ENCODE data around the gene TTC7B.

The TTC7B gene

GRCh38 chr14:90552465-90553297 is 263.5 kb downstream of the TTC7B start:
- DNase-seq, result no peak

GRCh38 chr14:90551733-90552464 is 264.3 kb downstream of the TTC7B start:
- no peak for DNase-seq

GRCh38 chr14:90551070-90551704 is 265.0 kb downstream of the TTC7B start:
- no peak for DNase-seq

- DNase-seq, result no peak
Observed at GRCh38 chr14:90549794-90550641, 266.2 kb downstream of the TTC7B start.

- peak; percentile 14 for DNase-seq
Observed at GRCh38 chr14:90548455-90548854, 267.8 kb downstream of the TTC7B start.

GRCh38 chr14:90547968-90548367 is 268.3 kb downstream of the TTC7B start:
- peak; percentile 37 for DNase-seq

- no peak for DNase-seq
Observed at GRCh38 chr14:90547250-90547649, 269.0 kb downstream of the TTC7B start.

DNA sequence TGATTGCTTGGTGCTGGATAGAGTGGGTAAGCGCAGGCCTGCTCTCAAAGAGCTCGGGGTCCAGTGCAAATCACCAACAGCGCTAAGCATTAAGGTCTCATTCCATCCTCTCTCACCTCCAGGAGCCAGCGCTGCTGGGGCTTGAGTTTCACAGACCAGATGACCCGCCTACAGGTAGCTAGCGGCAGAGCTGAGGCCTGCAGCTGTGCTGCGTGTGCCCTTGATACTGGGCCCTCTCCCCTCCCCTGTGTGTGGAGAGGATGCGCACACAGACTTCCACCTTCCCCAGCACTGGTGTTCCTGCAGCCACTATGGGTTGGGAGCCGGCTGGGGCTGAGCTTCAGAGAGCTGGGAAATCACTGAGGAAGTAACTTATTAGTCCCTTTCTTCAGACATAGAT is 269.5 kb downstream of the TTC7B start:
- peak; percentile 61 for DNase-seq

GRCh38 chr14:90545966-90546751 is 270.1 kb downstream of the TTC7B start:
- DNase-seq, result peak; percentile 28

DNA sequence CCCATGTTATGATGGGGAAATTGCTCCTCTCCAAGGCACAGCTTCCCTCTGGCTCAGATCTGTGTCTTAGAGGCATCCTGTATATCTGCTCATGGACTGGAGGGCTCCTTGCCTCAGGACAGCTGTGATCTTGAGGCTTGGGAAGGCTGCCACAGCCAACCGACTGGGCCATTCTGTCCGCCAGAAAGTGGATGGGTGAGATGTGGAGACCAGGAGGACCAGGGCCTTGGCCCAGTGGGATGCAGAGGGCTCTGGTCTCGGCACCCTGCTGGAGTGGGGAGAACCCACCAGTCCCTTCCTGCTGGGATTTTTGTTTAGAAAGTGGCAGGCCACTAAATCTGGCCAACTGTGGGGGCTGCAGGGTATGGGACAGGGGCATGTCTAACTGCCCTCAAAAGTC is 270.8 kb downstream of the TTC7B start:
- DNase-seq, result no peak

- DNase-seq, result no peak
Observed at GRCh38 chr14:90544971-90545370, 271.3 kb downstream of the TTC7B start.

GRCh38 chr14:90544566-90544965 is 271.7 kb downstream of the TTC7B start:
- peak; percentile 34 for DNase-seq

- no peak for DNase-seq
Observed at GRCh38 chr14:90543876-90544275, 272.4 kb downstream of the TTC7B start.

- DNase-seq, result no peak
Observed at GRCh38 chr14:90541076-90541634, 275.1 kb downstream of the TTC7B start.

DNA sequence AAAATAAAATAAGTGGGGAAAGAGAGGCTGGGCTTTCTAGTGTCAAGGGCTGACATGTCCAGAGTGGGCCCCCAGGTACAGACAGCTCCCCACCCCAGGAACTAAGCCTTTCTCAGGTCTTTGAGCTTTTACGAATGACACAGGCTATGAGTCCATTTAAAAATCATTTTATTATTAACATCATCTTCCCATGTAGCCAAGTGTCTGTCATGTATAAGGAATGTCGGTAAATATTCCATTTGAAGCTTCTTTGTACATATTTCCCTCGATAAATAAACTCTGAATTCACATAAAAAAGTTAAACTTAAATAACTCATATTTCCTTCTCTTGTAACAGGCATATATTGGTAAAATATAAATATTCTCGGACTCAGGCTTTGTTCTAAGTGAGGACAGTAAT is 275.8 kb downstream of the TTC7B start:
- no peak for DNase-seq

GRCh38 chr14:90539996-90540395 is 276.2 kb downstream of the TTC7B start:
- no peak for DNase-seq

- DNase-seq, result no peak
Observed at GRCh38 chr14:90539496-90539775, 276.8 kb downstream of the TTC7B start.

GRCh38 chr14:90538716-90539495 is 277.3 kb downstream of the TTC7B start:
- no peak for DNase-seq

DNA sequence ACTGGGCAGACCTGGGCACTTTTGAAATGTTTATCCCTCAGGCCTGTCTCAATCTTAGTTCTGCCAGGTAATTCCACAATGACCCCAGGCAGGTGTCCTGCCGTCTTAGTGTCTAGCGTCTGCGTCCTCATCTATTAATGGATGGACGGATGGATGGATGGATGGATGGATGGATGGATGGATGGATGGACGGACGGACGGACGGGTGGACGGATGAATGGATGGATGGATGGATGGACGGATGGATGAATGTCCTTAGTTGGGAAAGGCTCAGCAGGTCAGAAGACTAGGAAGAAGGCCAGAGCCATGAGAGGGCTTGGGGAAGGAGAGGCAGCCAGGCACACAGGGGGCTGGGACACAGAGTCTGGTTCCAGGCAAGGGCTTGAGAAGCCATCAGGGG is 278.1 kb downstream of the TTC7B start:
- DNase-seq, result no peak

DNA sequence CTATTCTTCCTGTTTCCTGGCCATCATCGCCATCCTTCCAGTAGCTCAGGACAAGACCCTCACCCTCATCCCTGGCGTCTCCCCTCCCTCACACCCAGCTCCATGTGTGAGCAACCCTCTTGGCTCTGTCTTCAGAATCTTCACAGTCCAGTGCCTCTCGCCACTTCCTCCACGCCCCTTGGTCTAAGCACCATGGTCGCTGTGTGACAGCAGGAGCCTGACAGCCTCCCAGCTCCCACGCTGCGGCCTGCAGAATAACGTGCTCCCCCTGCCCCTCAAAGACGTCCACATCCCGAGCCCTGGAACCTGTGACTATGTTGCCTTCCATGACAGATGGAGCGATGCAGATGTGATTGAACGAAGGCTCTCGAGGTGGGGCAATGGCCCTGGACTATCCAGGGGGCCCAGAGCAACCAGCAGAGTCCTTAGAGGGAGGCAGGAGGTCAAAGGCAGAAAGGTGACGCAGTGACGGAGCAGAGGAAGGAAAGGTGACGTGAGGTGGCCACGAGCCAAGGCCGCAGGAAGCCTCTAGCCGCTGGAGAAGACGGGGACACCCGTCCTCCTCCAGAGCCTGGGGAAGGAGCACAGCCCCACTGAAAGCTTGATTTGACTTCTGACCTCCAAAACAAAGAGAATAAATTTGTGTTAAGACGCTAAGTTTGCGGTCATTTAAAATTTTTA is 279.6 kb downstream of the TTC7B start:
- DNase-seq, result no peak
